GM23338 (cell line): ENCODE measurements around the gene ZCCHC13.

ENCODE experiments used
- CREB1 ChIP-seq: fragments of 250-450 bp; sonication (Bioruptor Pico); IDR thresholded peaks from 2 replicates; pipeline ENCODE4 v1.5.0; 2020; ENCODE audit warnings: low read depth, mild to moderate bottlenecking, moderate library complexity
- CTCF ChIP-seq, 2 experiments: fragments of 200-600 bp in 1 of 2; sonication (generic) in 1 of 2; conservative IDR thresholded peaks; 2 replicates each; pipeline versions ENCODE4 v1.5.1 to v1.6.1; 2016 to 2017; ENCODE audit warnings: antibody characterized with exemption in 2 of 2, low read depth in 2 of 2, mild to moderate bottlenecking in 2 of 2, moderate library complexity in 1 of 2
- EZH2 ChIP-seq: fragments of 200-600 bp; sonication (generic); IDR thresholded peaks from one replicate; pipeline ENCODE4 v1.8.0; 2017; ENCODE audit warnings: antibody characterized with exemption, mild to moderate bottlenecking, low read depth; ENCODE audit not compliant: unreplicated experiment
- EZH2phosphoT487 ChIP-seq: fragments of 200-600 bp; sonication (generic); IDR thresholded peaks from one replicate; pipeline ENCODE4 v1.8.1; 2018; ENCODE audit warnings: antibody characterized with exemption; ENCODE audit not compliant: unreplicated experiment
- NANOG ChIP-seq: IDR thresholded peaks from 2 replicates; pipeline ENCODE4 v1.6.1; 2016; ENCODE audit warnings: antibody characterized with exemption, borderline replicate concordance
- POLR2AphosphoS5 ChIP-seq: IDR thresholded peaks from 2 replicates; pipeline ENCODE4 v1.6.1; 2016; ENCODE audit warnings: antibody characterized with exemption, low read depth
- REST ChIP-seq: IDR thresholded peaks from one replicate; pipeline ENCODE4 v1.6.1; 2018; ENCODE audit warnings: antibody characterized with exemption; ENCODE audit not compliant: unreplicated experiment
- STAT1 ChIP-seq: IDR thresholded peaks from one replicate; pipeline ENCODE4 v1.6.1; 2016; ENCODE audit warnings: antibody characterized with exemption; ENCODE audit not compliant: unreplicated experiment
- ZNF114 ChIP-seq: fragments of 250-450 bp; sonication (Bioruptor Pico); IDR thresholded peaks from 2 replicates; pipeline ENCODE4 v1.5.0; 2020; ENCODE audit warnings: mild to moderate bottlenecking, moderate library complexity

GRCh38 chrX:74321191-74321590 lies 17.2 kb downstream of the ZCCHC13 start:
- TF ChIP-seq CTCF (conservative IDR thresholded peaks at IDR 0.05; ENCODE audit: low read depth in 2 of 2) = no peak
- TF ChIP-seq POLR2AphosphoS5 = no peak
- no peak for TF ChIP-seq REST
- no peak for TF ChIP-seq EZH2
- TF ChIP-seq NANOG = no peak
- no peak for TF ChIP-seq CREB1 (CRISPR knock-in tag)
- TF ChIP-seq STAT1 = no peak
- no peak for TF ChIP-seq EZH2phosphoT487
- no peak for TF ChIP-seq ZNF114 (CRISPR knock-in tag)
